Endothelial cell (in vitro differentiated cells): Measurements from ENCODE around the gene S100A7. TPM values are rescaled to one million over a fixed set of nuclear protein-coding genes. Genes with fewer than 3 reads are reported as not detected.

Experiments used
- DNase-seq: peaks from one replicate; pipeline ENCODE4 v3.0.0; 2021; ENCODE audit warnings: low spot score
- H3K27ac Mint-ChIP-seq: one replicate; pipeline ENCODE4 v1.8.0; 2021; ENCODE audit warnings: mixed read lengths, inconsistent platforms; ENCODE audit not compliant: unreplicated experiment
- H3K27me3 Mint-ChIP-seq: one replicate; pipeline ENCODE4 v1.8.0; 2021; ENCODE audit warnings: mild to moderate bottlenecking, moderate library complexity, mixed read lengths, inconsistent platforms; ENCODE audit not compliant: unreplicated experiment
- H3K36me3 Mint-ChIP-seq: one replicate; pipeline ENCODE4 v1.8.0; 2021; ENCODE audit warnings: mild to moderate bottlenecking, low read depth, mixed read lengths, inconsistent platforms; ENCODE audit not compliant: unreplicated experiment
- H3K4me1 Mint-ChIP-seq: one replicate; pipeline ENCODE4 v1.8.0; 2021; ENCODE audit warnings: mild to moderate bottlenecking, mixed read lengths, inconsistent platforms; ENCODE audit not compliant: unreplicated experiment
- H3K4me3 Mint-ChIP-seq: one replicate; pipeline ENCODE4 v1.8.0; 2021; ENCODE audit warnings: mild to moderate bottlenecking, mixed read lengths, inconsistent platforms; ENCODE audit not compliant: unreplicated experiment
- H3K9me3 Mint-ChIP-seq: one replicate; pipeline ENCODE4 v1.8.0; 2021; ENCODE audit warnings: mixed read lengths, inconsistent platforms; ENCODE audit not compliant: unreplicated experiment
- CTCF ChIP-seq: fragments of 200-600 bp; sonication (generic); IDR thresholded peaks from one replicate; pipeline ENCODE4 v1.5.0; 2021; ENCODE audit warnings: antibody characterized with exemption; ENCODE audit not compliant: unreplicated experiment
- total RNA-seq: library from RNA; stranded (reverse); fragmentation: NEBNext Ultra II Directional; extraction: Animal tissue kit (Norgen Biotek cat#: 25700); gene quantifications from one replicate; pipeline ENCODE4 v1.2.1, GENCODE V29; 2021; ENCODE audit not compliant: unreplicated experiment

The S100A7 gene
- total RNA-seq, 1 donor from 2014 or later: not detected

GRCh38 chr1:153447498-153448170 is 12.8 kb downstream of the S100A7 start:
- no peak for TF ChIP-seq CTCF
- DNase-seq: no peak
- Mint-ChIP-seq H3K4me3 (no peak overlapping the region), H3K27ac (no peak overlapping the region), H3K9me3 (no peaks in the 10 kb centered on the region), H3K36me3 (no peaks in the 10 kb centered on the region), H3K4me1 (peaks cover 3% of the 10 kb centered on the region), H3K27me3 (peaks cover 1% of the 10 kb centered on the region)

GRCh38 chr1:153444078-153444477 is 16.4 kb downstream of the S100A7 start:
- H3K9me3 Mint-ChIP-seq: no peaks in the 10 kb centered on the region

GRCh38 chr1:153443486-153443885 is 17.0 kb downstream of the S100A7 start:
- Mint-ChIP-seq H3K9me3 (no peaks in the 10 kb centered on the region), H3K36me3 (no peaks in the 10 kb centered on the region), H3K27ac (no peak overlapping the region), H3K4me3 (no peak overlapping the region), H3K27me3 (peaks cover 1% of the 10 kb centered on the region), H3K4me1 (peaks cover 3% of the 10 kb centered on the region)
- DNase-seq: no peak
- TF ChIP-seq CTCF: no peak

More at GRCh38 chr1:153444078-153444477, 16.4 kb downstream of the S100A7 start:
- Mint-ChIP-seq H3K4me3 (no peak overlapping the region), H3K27me3 (peaks cover 1% of the 10 kb centered on the region), H3K36me3 (no peaks in the 10 kb centered on the region), H3K4me1 (peaks cover 3% of the 10 kb centered on the region), H3K27ac (no peak overlapping the region)
- no peak for TF ChIP-seq CTCF
- DNase-seq: no peak

GRCh38 chr1:153441238-153441755 is 19.2 kb downstream of the S100A7 start:
- H3K9me3 Mint-ChIP-seq: no peaks in the 10 kb centered on the region
- H3K4me3 Mint-ChIP-seq: no peak overlapping the region
- H3K27ac Mint-ChIP-seq: no peak overlapping the region
- no peaks in the 10 kb centered on the region for H3K36me3 Mint-ChIP-seq
- H3K4me1 Mint-ChIP-seq: peaks cover 3% of the 10 kb centered on the region
- DNase-seq: no peak
- no peak for TF ChIP-seq CTCF
- H3K27me3 Mint-ChIP-seq: peaks cover 1% of the 10 kb centered on the region

- no peak for TF ChIP-seq CTCF
- no peak overlapping the region for H3K27ac Mint-ChIP-seq
- no peak for DNase-seq
- peaks cover 2% of the 10 kb centered on the region for H3K27me3 Mint-ChIP-seq
- no peaks in the 10 kb centered on the region for H3K9me3 Mint-ChIP-seq
- H3K4me3 Mint-ChIP-seq: no peak overlapping the region
- no peaks in the 10 kb centered on the region for H3K36me3 Mint-ChIP-seq
- no peaks in the 10 kb centered on the region for H3K4me1 Mint-ChIP-seq
Observed at GRCh38 chr1:153439273-153439672, 21.2 kb downstream of the S100A7 start.
